Astrocyte (in vitro differentiated cells and primary cell): ENCODE results near the gene TMEM108. TPM values are rescaled to one million over a fixed set of nuclear protein-coding genes. Genes with fewer than 3 reads are reported as not detected.

Source experiments
- DNase-seq: peaks from one replicate; pipeline ENCODE4 v3.0.0-alpha.2; 2010; ENCODE audit warnings: low read depth
- FAIRE-seq: peaks from 2 replicates; lab custom pipeline; 2011; peaks lifted over from hg19 to GRCh38; lab: Jason Lieb, UNC
- H2AFZ ChIP-seq: 2 replicates; pipeline ENCODE4 v1.6.0; 2012; ENCODE audit warnings: low read depth, low read length, inconsistent platforms
- H3K27ac ChIP-seq: 2 replicates; pipeline ENCODE4 v1.5.1; 2011; ENCODE audit warnings: low read depth, low read length, inconsistent platforms
- H3K27me3 ChIP-seq: 2 replicates; pipeline ENCODE4 v1.6.0; 2011; ENCODE audit warnings: low read length, inconsistent platforms; ENCODE audit not compliant: insufficient read depth
- H3K36me3 ChIP-seq: 2 replicates; pipeline ENCODE4 v1.5.1; 2011; ENCODE audit warnings: low read length, inconsistent platforms; ENCODE audit not compliant: insufficient read depth
- H3K4me1 ChIP-seq: 2 replicates; pipeline ENCODE4 v1.5.1; 2011; ENCODE audit warnings: low read length, inconsistent platforms; ENCODE audit not compliant: insufficient read depth
- H3K4me2 ChIP-seq: 2 replicates; pipeline ENCODE4 v1.6.0; 2012; ENCODE audit warnings: low read length, inconsistent platforms
- H3K4me3 ChIP-seq: 2 replicates; pipeline ENCODE4 v1.5.1; 2011; ENCODE audit warnings: low read depth, mild to moderate bottlenecking, low read length, inconsistent platforms; ENCODE audit not compliant: insufficient read depth
- H3K79me2 ChIP-seq: 2 replicates; pipeline ENCODE4 v1.6.0; 2012; ENCODE audit warnings: mild to moderate bottlenecking, low read length, inconsistent platforms; ENCODE audit not compliant: insufficient read depth
- H3K9ac ChIP-seq: 2 replicates; pipeline ENCODE4 v1.6.0; 2012; ENCODE audit warnings: mild to moderate bottlenecking, low read length, inconsistent platforms
- H3K9me3 ChIP-seq: 2 replicates; pipeline ENCODE4 v1.5.1; 2012; ENCODE audit warnings: low read depth, mild to moderate bottlenecking, low read length, inconsistent platforms; ENCODE audit not compliant: insufficient read depth
- H4K20me1 ChIP-seq: 2 replicates; pipeline ENCODE4 v1.6.0; 2012; ENCODE audit warnings: low read length, inconsistent platforms; ENCODE audit not compliant: insufficient read depth
- H3K27ac Mint-ChIP-seq: one replicate; pipeline ENCODE4 v1.8.0; 2021; ENCODE audit warnings: mild to moderate bottlenecking, mixed read lengths; ENCODE audit not compliant: unreplicated experiment
- H3K27me3 Mint-ChIP-seq: one replicate; pipeline ENCODE4 v1.8.0; 2021; ENCODE audit warnings: low read depth, mixed read lengths; ENCODE audit not compliant: unreplicated experiment
- H3K36me3 Mint-ChIP-seq: one replicate; pipeline ENCODE4 v1.8.0; 2021; ENCODE audit warnings: low read depth, mixed read lengths; ENCODE audit not compliant: unreplicated experiment
- H3K4me1 Mint-ChIP-seq: one replicate; pipeline ENCODE4 v1.8.0; 2021; ENCODE audit warnings: low read depth, mixed read lengths; ENCODE audit not compliant: unreplicated experiment
- H3K4me3 Mint-ChIP-seq: one replicate; pipeline ENCODE4 v1.8.0; 2021; ENCODE audit warnings: mild to moderate bottlenecking, moderate library complexity, mixed read lengths; ENCODE audit not compliant: unreplicated experiment
- H3K9me3 Mint-ChIP-seq: one replicate; pipeline ENCODE4 v1.8.0; 2021; ENCODE audit warnings: mild to moderate bottlenecking, mixed read lengths; ENCODE audit not compliant: unreplicated experiment
- CTCF ChIP-seq: IDR thresholded peaks from 2 replicates; pipeline ENCODE4 v1.5.1; 2011; ENCODE audit warnings: low read depth, mild to moderate bottlenecking, inconsistent platforms, low read length, moderate library complexity; ENCODE audit not compliant: insufficient read depth
- EZH2 ChIP-seq: IDR thresholded peaks from 2 replicates; pipeline ENCODE4 v1.6.1; 2012; ENCODE audit warnings: mild to moderate bottlenecking, low read length, inconsistent platforms; ENCODE audit not compliant: insufficient read depth
- total RNA-seq: library from RNA; stranded (reverse); gene quantifications from 2 replicates; pipeline ENCODE4 v1.2.1, GENCODE V29; 2021

TMEM108 gene
- total RNA-seq, 1 donor from 2014 or later, result 5.6 TPM

GRCh38 chr3:133295944-133296917, 258.0 kb downstream of the TMEM108 start:
- H4K20me1 ChIP-seq, result no peaks in the 10 kb centered on the region
- H3K9me3 Mint-ChIP-seq, result no peaks in the 10 kb centered on the region
- H3K9ac ChIP-seq, result peak overlapping the region; percentile 53
- H3K4me1 Mint-ChIP-seq, result peaks cover 36% of the 10 kb centered on the region
- H2AFZ ChIP-seq, result no peak overlapping the region
- no peaks in the 10 kb centered on the region for H3K36me3 ChIP-seq
- no peak for TF ChIP-seq CTCF
- TF ChIP-seq EZH2, result no peak
- H3K9me3 ChIP-seq, result no peaks in the 10 kb centered on the region
- H3K27ac Mint-ChIP-seq, result no peak overlapping the region
- H3K27me3 Mint-ChIP-seq, result no peaks in the 10 kb centered on the region
- H3K4me1 ChIP-seq, result peaks cover 47% of the 10 kb centered on the region
- H3K4me3 ChIP-seq, result no peak overlapping the region
- no peaks in the 10 kb centered on the region for H3K79me2 ChIP-seq
- FAIRE-seq, result peak; percentile 66
- peak overlapping the region; percentile 87 for H3K27ac ChIP-seq
- no peak for DNase-seq
- peak overlapping the region; percentile 51 for H3K4me2 ChIP-seq
- no peak overlapping the region for H3K4me3 Mint-ChIP-seq
- H3K27me3 ChIP-seq, result no peaks in the 10 kb centered on the region
- no peaks in the 10 kb centered on the region for H3K36me3 Mint-ChIP-seq

- FAIRE-seq (no peak), DNase-seq (no peak)
- H3K9ac ChIP-seq, result peak overlapping the region; percentile 53
- H3K4me1 ChIP-seq, result peaks cover 54% of the 10 kb centered on the region
- Mint-ChIP-seq H3K27me3 (no peaks in the 10 kb centered on the region), H3K4me3 (no peak overlapping the region), H3K36me3 (no peaks in the 10 kb centered on the region), H3K9me3 (no peaks in the 10 kb centered on the region), H3K4me1 (peaks cover 43% of the 10 kb centered on the region), H3K27ac (no peak overlapping the region)
- H3K36me3 ChIP-seq, result no peaks in the 10 kb centered on the region
- no peak overlapping the region for H3K4me3 ChIP-seq
- peak overlapping the region; percentile 87 for H3K27ac ChIP-seq
- TF ChIP-seq EZH2, result no peak
- TF ChIP-seq CTCF, result no peak
- no peak overlapping the region for H3K4me2 ChIP-seq
- H2AFZ ChIP-seq, result no peak overlapping the region
- no peaks in the 10 kb centered on the region for H3K79me2 ChIP-seq
- no peaks in the 10 kb centered on the region for H4K20me1 ChIP-seq
- no peaks in the 10 kb centered on the region for H3K27me3 ChIP-seq
- no peaks in the 10 kb centered on the region for H3K9me3 ChIP-seq
These were observed 258.8 kb downstream of the TMEM108 start for GRCh38 chr3:133296981-133297380.

DNA sequence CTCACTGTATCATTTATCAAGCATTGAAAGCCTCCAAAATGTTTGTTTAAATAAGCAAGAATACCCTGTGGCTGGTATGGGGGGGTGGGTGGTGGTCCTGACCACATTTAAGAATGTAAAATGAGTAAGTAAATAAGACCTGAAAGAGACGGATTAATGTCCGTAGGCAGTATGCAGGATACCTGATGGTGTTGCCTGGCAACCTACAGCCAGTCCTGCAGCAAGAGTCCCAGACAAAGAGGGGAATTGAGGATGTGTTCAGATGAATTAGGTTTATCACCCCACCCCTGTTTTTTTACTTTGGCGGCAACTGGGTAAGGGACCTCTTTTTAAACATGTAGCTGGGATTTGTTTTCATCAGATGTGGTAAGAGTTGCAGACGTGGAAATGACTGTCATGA, 261.9 kb downstream of the TMEM108 start:
- H3K36me3 Mint-ChIP-seq, result no peaks in the 10 kb centered on the region
- no peak overlapping the region for H2AFZ ChIP-seq
- H3K4me1 ChIP-seq, result peaks cover 47% of the 10 kb centered on the region
- no peaks in the 10 kb centered on the region for H3K27me3 ChIP-seq
- peak overlapping the region; percentile 76 for H3K9ac ChIP-seq
- H3K9me3 ChIP-seq, result no peaks in the 10 kb centered on the region
- no peaks in the 10 kb centered on the region for H4K20me1 ChIP-seq
- no peak for DNase-seq
- no peak overlapping the region for H3K4me3 ChIP-seq
- H3K27ac Mint-ChIP-seq, result peak overlapping the region; percentile 89
- no peaks in the 10 kb centered on the region for H3K36me3 ChIP-seq
- H3K27me3 Mint-ChIP-seq, result no peaks in the 10 kb centered on the region
- peak overlapping the region; percentile 92 for H3K27ac ChIP-seq
- peaks cover 36% of the 10 kb centered on the region for H3K4me1 Mint-ChIP-seq
- no peak for FAIRE-seq
- TF ChIP-seq EZH2 (no peak), CTCF (no peak)
- peak overlapping the region; percentile 82 for H3K4me2 ChIP-seq
- H3K79me2 ChIP-seq, result no peaks in the 10 kb centered on the region
- H3K4me3 Mint-ChIP-seq, result no peak overlapping the region
- no peaks in the 10 kb centered on the region for H3K9me3 Mint-ChIP-seq
